Measurements from ENCODE around the gene SLC9C1. TPM values are rescaled to one million over a fixed set of nuclear protein-coding genes. Genes with fewer than 3 reads are reported as not detected.

The SLC9C1 gene
- total RNA-seq, 4 donors from 2014 or later: not detected

DNA sequence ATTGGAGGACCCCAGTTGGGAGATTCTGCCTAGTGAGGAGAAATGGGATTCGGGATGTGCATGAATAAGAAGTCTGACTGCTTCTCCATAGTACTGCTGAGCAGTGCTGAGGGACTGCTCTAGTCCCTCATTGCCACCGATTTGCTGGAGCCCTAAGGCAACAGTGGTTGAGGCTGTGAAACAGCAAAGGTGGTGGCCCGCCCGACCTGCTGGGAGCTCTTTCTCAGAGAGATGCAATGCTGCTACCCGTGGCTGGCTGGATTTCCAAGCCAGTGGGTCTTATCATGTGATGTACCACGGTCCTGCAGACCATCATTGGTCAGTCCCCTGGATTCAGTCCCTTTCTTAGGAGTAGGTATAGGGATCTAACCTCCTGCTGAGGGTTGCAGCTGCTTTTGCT lies 118.4 kb downstream of the SLC9C1 start:
- no peak overlapping the region for H3K4me3 ChIP-seq
- H3K9me3 ChIP-seq: no peaks in the 10 kb centered on the region
- no peaks in the 10 kb centered on the region for H3K4me1 ChIP-seq
- no peak for DNase-seq
- WGBS, 2 donors (ENCODE audit: low coverage in 1 of 2): 77% methylated on average over 6 of the region's 6 CpGs; no CpG with 5 or more reads in 1 of the 2 donors
- H3K27me3 ChIP-seq: no peaks in the 10 kb centered on the region
- H3K27ac ChIP-seq: no peak overlapping the region
- no peaks in the 10 kb centered on the region for H3K36me3 ChIP-seq
- in situ Hi-C loops (cut with MboI; ENCODE audit: low pct_ligation_motif_present in 1 of 4, low pct_unique_long_range_greater_than_20kb in 1 of 4, low sequenced_read_pairs in 3 of 4) (no loop called here), intact Hi-C loops (cut with DNase I; ENCODE audit: low total_unique reads) (no loop called here)
- TF ChIP-seq, protein P1, sequence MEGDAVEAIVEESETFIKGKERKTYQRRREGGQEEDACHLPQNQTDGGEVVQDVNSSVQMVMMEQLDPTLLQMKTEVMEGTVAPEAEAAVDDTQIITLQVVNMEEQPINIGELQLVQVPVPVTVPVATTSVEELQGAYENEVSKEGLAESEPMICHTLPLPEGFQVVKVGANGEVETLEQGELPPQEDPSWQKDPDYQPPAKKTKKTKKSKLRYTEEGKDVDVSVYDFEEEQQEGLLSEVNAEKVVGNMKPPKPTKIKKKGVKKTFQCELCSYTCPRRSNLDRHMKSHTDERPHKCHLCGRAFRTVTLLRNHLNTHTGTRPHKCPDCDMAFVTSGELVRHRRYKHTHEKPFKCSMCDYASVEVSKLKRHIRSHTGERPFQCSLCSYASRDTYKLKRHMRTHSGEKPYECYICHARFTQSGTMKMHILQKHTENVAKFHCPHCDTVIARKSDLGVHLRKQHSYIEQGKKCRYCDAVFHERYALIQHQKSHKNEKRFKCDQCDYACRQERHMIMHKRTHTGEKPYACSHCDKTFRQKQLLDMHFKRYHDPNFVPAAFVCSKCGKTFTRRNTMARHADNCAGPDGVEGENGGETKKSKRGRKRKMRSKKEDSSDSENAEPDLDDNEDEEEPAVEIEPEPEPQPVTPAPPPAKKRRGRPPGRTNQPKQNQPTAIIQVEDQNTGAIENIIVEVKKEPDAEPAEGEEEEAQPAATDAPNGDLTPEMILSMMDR (IDR thresholded peaks at IDR 0.05): no peak
- no peak for TF ChIP-seq POLR2A (IDR thresholded peaks at IDR 0.05)
- no peak for TF ChIP-seq EP300 (IDR thresholded peaks at IDR 0.05; ENCODE audit: low read depth)
- no peak for TF ChIP-seq POLR2AphosphoS5 (IDR thresholded peaks at IDR 0.05)

DNA sequence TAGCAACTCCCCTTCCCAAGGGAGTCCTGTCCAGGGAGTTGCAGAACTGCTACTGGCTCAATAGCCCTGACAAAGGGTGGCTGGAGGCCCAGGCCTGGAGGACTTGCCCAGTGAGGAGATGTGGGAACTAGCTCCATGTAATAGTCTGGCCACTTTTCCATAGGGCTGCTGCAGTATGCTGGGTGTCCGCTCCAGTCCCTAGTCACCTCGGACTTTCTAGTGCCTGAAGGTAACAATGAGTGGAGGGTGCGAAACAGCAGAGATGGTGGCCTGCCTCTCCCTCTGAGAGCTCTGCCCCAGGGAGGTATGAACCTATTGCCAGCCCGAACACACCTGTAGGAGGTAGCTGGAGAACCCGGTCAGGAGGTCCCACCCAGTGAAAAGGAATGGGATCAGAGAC lies 119.0 kb downstream of the SLC9C1 start:
- Histone ChIP-seq H3K27ac (no peak overlapping the region), H3K4me3 (no peak overlapping the region), H3K4me1 (no peaks in the 10 kb centered on the region), H3K36me3 (no peaks in the 10 kb centered on the region), H3K27me3 (no peaks in the 10 kb centered on the region), H3K9me3 (no peaks in the 10 kb centered on the region)
- 93% methylated on average over 5 of the region's 5 CpGs; no CpG with 5 or more reads in 1 of the 2 donors for WGBS, 2 donors (ENCODE audit: low coverage in 1 of 2)
- TF ChIP-seq POLR2A (IDR thresholded peaks at IDR 0.05) (no peak), EP300 (IDR thresholded peaks at IDR 0.05; ENCODE audit: low read depth) (no peak), POLR2AphosphoS5 (IDR thresholded peaks at IDR 0.05) (no peak)
- TF ChIP-seq, protein P1 (IDR thresholded peaks at IDR 0.05): no peak
- DNase-seq: no peak
- intact Hi-C loops (cut with DNase I; ENCODE audit: low total_unique reads): no loop called here
- in situ Hi-C loops (cut with MboI; ENCODE audit: low pct_ligation_motif_present in 1 of 4, low pct_unique_long_range_greater_than_20kb in 1 of 4, low sequenced_read_pairs in 3 of 4): no loop called here

DNA sequence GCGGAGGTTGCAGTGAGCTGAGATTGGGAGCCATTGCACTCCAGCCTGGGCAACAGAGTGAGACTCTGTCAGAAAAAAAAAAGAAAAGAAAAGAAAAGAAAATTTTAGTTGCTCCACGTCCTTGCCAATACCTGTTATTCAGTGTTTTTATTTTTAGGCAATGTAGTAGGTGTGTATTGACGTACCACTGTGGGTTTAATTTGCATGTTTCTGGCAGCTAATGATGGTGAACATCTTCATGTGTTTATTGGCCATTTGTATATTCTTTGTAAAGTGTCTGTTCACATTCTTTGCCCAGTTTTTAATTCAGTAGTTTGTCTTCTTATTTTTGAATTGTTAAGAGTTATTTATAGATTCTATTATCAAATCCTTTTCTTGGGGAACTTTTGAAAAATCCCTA lies 122.9 kb downstream of the SLC9C1 start:
- no peak for DNase-seq
- intact Hi-C loops (cut with DNase I; ENCODE audit: low total_unique reads) (no loop called here), in situ Hi-C loops (cut with MboI; ENCODE audit: low pct_ligation_motif_present in 1 of 4, low pct_unique_long_range_greater_than_20kb in 1 of 4, low sequenced_read_pairs in 3 of 4) (no loop called here)
- H3K27me3 ChIP-seq: no peaks in the 10 kb centered on the region
- no peak overlapping the region for H3K4me3 ChIP-seq
- no peaks in the 10 kb centered on the region for H3K36me3 ChIP-seq
- TF ChIP-seq POLR2AphosphoS5 (IDR thresholded peaks at IDR 0.05) (no peak), EP300 (IDR thresholded peaks at IDR 0.05; ENCODE audit: low read depth) (no peak), POLR2A (IDR thresholded peaks at IDR 0.05) (no peak)
- TF ChIP-seq, protein P1 (IDR thresholded peaks at IDR 0.05): no peak
- 83 to 86% methylated on average over 3 of the region's 3 CpGs for WGBS, 2 donors (ENCODE audit: low coverage in 1 of 2)
- H3K9me3 ChIP-seq: no peaks in the 10 kb centered on the region
- H3K27ac ChIP-seq: no peak overlapping the region
- no peaks in the 10 kb centered on the region for H3K4me1 ChIP-seq

DNA sequence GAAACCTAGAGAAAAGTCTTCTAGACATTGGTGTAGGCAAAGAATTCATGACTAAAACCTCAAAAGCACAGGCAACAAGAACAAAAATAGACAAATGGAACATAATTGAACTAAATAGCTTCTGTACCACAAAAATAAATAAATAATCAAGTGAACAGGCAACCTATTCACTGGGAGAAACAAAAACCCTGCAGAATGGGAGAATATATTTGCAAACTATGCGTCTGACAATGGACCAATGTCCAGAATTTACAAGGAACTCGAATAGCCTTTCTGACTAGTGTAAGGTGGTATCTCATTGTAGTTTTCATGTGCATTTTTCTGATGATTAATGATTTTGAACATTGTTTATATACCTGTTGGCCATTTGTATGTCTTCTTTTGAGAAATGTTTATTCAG lies 124.0 kb downstream of the SLC9C1 start:
- Histone ChIP-seq H3K36me3 (no peaks in the 10 kb centered on the region), H3K4me3 (no peak overlapping the region), H3K4me1 (no peaks in the 10 kb centered on the region), H3K27me3 (no peaks in the 10 kb centered on the region), H3K27ac (no peak overlapping the region), H3K9me3 (no peaks in the 10 kb centered on the region)
- TF ChIP-seq, protein P1 (IDR thresholded peaks at IDR 0.05): no peak
- TF ChIP-seq EP300 (IDR thresholded peaks at IDR 0.05; ENCODE audit: low read depth) (no peak), POLR2AphosphoS5 (IDR thresholded peaks at IDR 0.05) (no peak), POLR2A (IDR thresholded peaks at IDR 0.05) (no peak)
- intact Hi-C loops (cut with DNase I; ENCODE audit: low total_unique reads): no loop called here
- in situ Hi-C loops (cut with MboI; ENCODE audit: low pct_ligation_motif_present in 1 of 4, low pct_unique_long_range_greater_than_20kb in 1 of 4, low sequenced_read_pairs in 3 of 4): no loop called here
- WGBS, 2 donors (ENCODE audit: low coverage in 1 of 2): 94 to 95% methylated on average over 2 of the region's 2 CpGs
- no peak for DNase-seq
